ENCODE results near the gene C1orf53.
A peak's percentile ranks its signal among the peaks of the same experiment; 100 is the strongest.
"Not testable (repeated sequence)": the region's sequence is repeated elsewhere in the genome, so short reads cannot be mapped to it uniquely, and the experiment has no call there.

Gene C1orf53

GRCh38 chr1:197902454-197903195, at the start of gene C1orf53:
Gene C1orf53 (plus strand): TSS chr1:197902630. CDS start chr1:197902650, 20 bp downstream.
- TF ChIP-seq CTCF (IDR thresholded peaks at IDR 0.05; ENCODE audit: low read depth, low read length) (no peak), EZH2phosphoT487 (IDR thresholded peaks at IDR 0.05; ENCODE audit: low read depth) (no peak)
- no peaks in the 10 kb centered on the region for H3K9me3 ChIP-seq (ENCODE audit: insufficient read depth, low read length)
- peak within 1 kb of the TSS; percentile 84 for H3K4me2 ChIP-seq (ENCODE audit: low read length)
- H3K79me2 ChIP-seq (ENCODE audit: low read length), result no peaks in the 10 kb centered on the region
- H4K20me1 ChIP-seq (ENCODE audit: insufficient read depth, low read length), result no peaks in the 10 kb centered on the region
- H3K27ac ChIP-seq (ENCODE audit: low read length), result peak within 1 kb of the TSS; percentile 62
- H3K4me1 ChIP-seq (ENCODE audit: low read length), result peaks cover 13% of the 10 kb centered on the region
- H3K36me3 ChIP-seq (replicated peaks; ENCODE audit: low read depth, low read length), result no peaks in the 10 kb centered on the region
- H3K9ac ChIP-seq (ENCODE audit: low read length), result peak within 1 kb of the TSS; percentile 78
- H3K4me3 ChIP-seq (ENCODE audit: low read length), result peak within 1 kb of the TSS; percentile 79
- peaks cover 5% of the 10 kb centered on the region for H3K27me3 ChIP-seq (ENCODE audit: low read depth, low read length)
- H2AFZ ChIP-seq (ENCODE audit: low read depth, low read length), result peak within 1 kb of the TSS; percentile 94

- not testable (repeated sequence) for H3K27ac ChIP-seq (ENCODE audit: low read length); H3K4me3 ChIP-seq (ENCODE audit: low read length); H3K4me2 ChIP-seq (ENCODE audit: low read length); H3K79me2 ChIP-seq (ENCODE audit: low read length); H4K20me1 ChIP-seq (ENCODE audit: insufficient read depth, low read length); H2AFZ ChIP-seq (ENCODE audit: low read depth, low read length); H3K9ac ChIP-seq (ENCODE audit: low read length); H3K36me3 ChIP-seq (replicated peaks; ENCODE audit: low read depth, low read length); H3K9me3 ChIP-seq (ENCODE audit: insufficient read depth, low read length); H3K27me3 ChIP-seq (ENCODE audit: low read depth, low read length)
- H3K4me1 ChIP-seq (ENCODE audit: low read length), result peaks cover 15% of the 10 kb centered on the region
Observed at GRCh38 chr1:197855751-197856150, 46.7 kb upstream of the C1orf53 start.

- Histone ChIP-seq H3K4me3 (ENCODE audit: low read length) (no peak overlapping the region), H3K4me1 (ENCODE audit: low read length) (peaks cover 24% of the 10 kb centered on the region), H3K9me3 (ENCODE audit: insufficient read depth, low read length) (no peaks in the 10 kb centered on the region; the same call in 1 of the 2 replicates), H3K27me3 (ENCODE audit: low read depth, low read length) (no peaks in the 10 kb centered on the region), H3K36me3 (replicated peaks; ENCODE audit: low read depth, low read length) (no peaks in the 10 kb centered on the region), H3K27ac (ENCODE audit: low read length) (no peak overlapping the region), H4K20me1 (ENCODE audit: insufficient read depth, low read length) (no peaks in the 10 kb centered on the region), H3K9ac (ENCODE audit: low read length) (no peak overlapping the region), H3K79me2 (ENCODE audit: low read length) (no peaks in the 10 kb centered on the region), H3K4me2 (ENCODE audit: low read length) (0 out of 2 replicates have a peak overlapping the region, but pooled peaks have one; percentile 6), H2AFZ (ENCODE audit: low read depth, low read length) (no peak overlapping the region; the same call in 1 of the 2 replicates)
- TF ChIP-seq EZH2phosphoT487 (IDR thresholded peaks at IDR 0.05; ENCODE audit: low read depth) (no peak), CTCF (IDR thresholded peaks at IDR 0.05; ENCODE audit: low read depth, low read length) (no peak)
Observed at GRCh38 chr1:197857477-197857876, 45.0 kb upstream of the C1orf53 start.

- H3K4me2 ChIP-seq (ENCODE audit: low read length), result no peak overlapping the region
- H3K27ac ChIP-seq (ENCODE audit: low read length), result no peak overlapping the region
- no peaks in the 10 kb centered on the region for H3K27me3 ChIP-seq (ENCODE audit: low read depth, low read length)
Observed at GRCh38 chr1:197859024-197859423, 43.4 kb upstream of the C1orf53 start.

More at GRCh38 chr1:197859024-197859423, 43.4 kb upstream of the C1orf53 start:
- no peaks in the 10 kb centered on the region; the same call in 1 of the 2 replicates for H3K9me3 ChIP-seq (ENCODE audit: insufficient read depth, low read length)
- TF ChIP-seq CTCF (IDR thresholded peaks at IDR 0.05; ENCODE audit: low read depth, low read length), result no peak
- no peak for TF ChIP-seq EZH2phosphoT487 (IDR thresholded peaks at IDR 0.05; ENCODE audit: low read depth)
- no peak overlapping the region for H3K9ac ChIP-seq (ENCODE audit: low read length)
- no peaks in the 10 kb centered on the region for H3K36me3 ChIP-seq (replicated peaks; ENCODE audit: low read depth, low read length)
- no peaks in the 10 kb centered on the region for H4K20me1 ChIP-seq (ENCODE audit: insufficient read depth, low read length)
- H2AFZ ChIP-seq (ENCODE audit: low read depth, low read length), result no peak overlapping the region
- H3K4me1 ChIP-seq (ENCODE audit: low read length), result peaks cover 32% of the 10 kb centered on the region
- no peaks in the 10 kb centered on the region for H3K79me2 ChIP-seq (ENCODE audit: low read length)
- no peak overlapping the region for H3K4me3 ChIP-seq (ENCODE audit: low read length)
